ENCODE results near the gene RBM8A.
A peak's percentile ranks its signal among the peaks of the same experiment; 100 is the strongest.

RBM8A gene

GRCh38 chr1:145877923-145878486 is 49.3 kb downstream of the RBM8A start:
- DNase-seq (ENCODE audit: low read depth) = no peak

GRCh38 chr1:145874646-145875045 is 52.6 kb downstream of the RBM8A start:
- DNase-seq (ENCODE audit: low read depth) = no peak

GRCh38 chr1:145871994-145872924 is 55.0 kb downstream of the RBM8A start:
- peak; percentile 16 for DNase-seq (ENCODE audit: low read depth)

All from stimulated activated CD8-positive, alpha-beta memory T cell treated with anti-CD3 and anti-CD28 coated beads, Interleukin-15, amount 100 ng/mL, for 24 hours (primary cell).